Cerebellar cortex (tissue), 1 donor: Measurements from ENCODE around the gene WWC1.
"Not testable (repeated sequence)": the region's sequence is repeated elsewhere in the genome, so short reads cannot be mapped to it uniquely, and the experiment has no call there.

ENCODE experiments used
- DNase-seq: peaks from one replicate; pipeline ENCODE4 v3.0.0-alpha.2; 2015; ENCODE audit warnings: low spot score

The WWC1 gene

GRCh38 chr5:168308976-168309598, 17.6 kb downstream of the WWC1 start:
- no peak for DNase-seq

- DNase-seq: not testable (repeated sequence)
Observed at GRCh38 chr5:168310541-168310940, 19.1 kb downstream of the WWC1 start.

- DNase-seq: no peak
Observed at GRCh38 chr5:168311061-168311566, 19.7 kb downstream of the WWC1 start.

GRCh38 chr5:168312606-168313295, 21.3 kb downstream of the WWC1 start:
- no peak for DNase-seq

- DNase-seq: no peak
Observed at GRCh38 chr5:168313596-168314204, 22.3 kb downstream of the WWC1 start.

GRCh38 chr5:168314735-168315411, 23.4 kb downstream of the WWC1 start:
- no peak for DNase-seq

GRCh38 chr5:168315416-168316138, 24.1 kb downstream of the WWC1 start:
- DNase-seq: no peak

GRCh38 chr5:168316139-168316578, 24.7 kb downstream of the WWC1 start:
- DNase-seq: no peak

GRCh38 chr5:168317096-168317520, 25.7 kb downstream of the WWC1 start:
- DNase-seq: no peak

GRCh38 chr5:168317521-168318147, 26.2 kb downstream of the WWC1 start:
- DNase-seq: no peak

GRCh38 chr5:168318240-168318639, 26.8 kb downstream of the WWC1 start:
- no peak for DNase-seq

GRCh38 chr5:168319774-168320173, 28.3 kb downstream of the WWC1 start:
- no peak for DNase-seq

GRCh38 chr5:168320805-168321204, 29.4 kb downstream of the WWC1 start:
- DNase-seq: no peak

- no peak for DNase-seq
Observed at GRCh38 chr5:168324859-168325630, 33.6 kb downstream of the WWC1 start.

GRCh38 chr5:168327019-168327421, 35.6 kb downstream of the WWC1 start:
- no peak for DNase-seq

GRCh38 chr5:168327451-168327850, 36.0 kb downstream of the WWC1 start:
- DNase-seq: no peak

- no peak for DNase-seq
Observed at GRCh38 chr5:168327994-168328393, 36.5 kb downstream of the WWC1 start.

GRCh38 chr5:168328814-168329213, 37.4 kb downstream of the WWC1 start:
- DNase-seq: no peak

- DNase-seq: no peak
Observed at GRCh38 chr5:168329302-168329701, 37.9 kb downstream of the WWC1 start.

GRCh38 chr5:168332042-168332441, 40.6 kb downstream of the WWC1 start:
- DNase-seq: no peak

GRCh38 chr5:168334280-168334679, 42.8 kb downstream of the WWC1 start:
- DNase-seq: no peak
